ENCODE measurements around the gene CDKN1A. TPM values are rescaled to one million over a fixed set of nuclear protein-coding genes. Genes with fewer than 3 reads are reported as not detected.
"Not testable (repeated sequence)": the region's sequence is repeated elsewhere in the genome, so short reads cannot be mapped to it uniquely, and the experiment has no call there.

The CDKN1A gene
- polyA plus RNA-seq, 4 donors = 9.4 to 16.3 (median 11.6) TPM

DNA sequence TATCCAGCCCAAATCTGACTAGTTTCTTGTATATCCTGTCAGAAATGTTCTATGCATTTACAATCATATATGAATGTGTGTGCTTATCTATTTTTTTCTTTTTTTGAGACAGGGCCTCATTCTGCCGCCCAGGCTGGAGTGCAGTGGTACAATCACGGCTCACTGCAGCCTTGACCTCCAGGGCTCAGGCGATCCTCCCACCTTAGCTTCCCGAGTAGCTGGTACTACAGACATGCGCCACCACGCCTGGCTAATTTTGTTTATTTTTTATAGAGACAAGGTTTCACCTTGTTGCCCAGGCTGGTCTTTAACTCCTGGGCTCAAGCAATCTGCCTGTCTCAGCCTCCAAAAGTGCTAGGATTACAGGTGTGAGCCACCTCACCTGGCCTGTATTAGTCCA lies 16.1 kb downstream of the CDKN1A start:
- no peak for DNase-seq (ENCODE audit: low read depth in 4 of 4, low spot score in 2 of 4)

DNA sequence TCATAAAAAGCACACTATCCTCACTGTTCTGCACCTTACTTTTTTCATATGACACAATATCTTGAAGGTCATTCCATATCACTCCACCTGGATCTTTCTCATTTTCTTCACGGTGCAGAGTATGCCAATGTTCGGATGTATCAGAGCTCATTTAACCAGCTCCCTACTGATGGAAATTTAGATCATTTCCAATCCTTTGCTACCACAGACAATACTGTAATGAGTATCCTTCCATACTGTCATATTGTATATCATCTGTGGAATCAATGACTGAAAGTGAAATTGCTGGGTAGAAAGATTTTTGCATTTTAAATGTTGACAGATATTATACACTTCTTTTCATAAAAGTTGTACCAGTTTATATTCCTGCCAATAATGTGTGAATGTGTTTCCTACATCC lies 16.9 kb downstream of the CDKN1A start:
- no peak for DNase-seq (ENCODE audit: low read depth in 4 of 4, low spot score in 2 of 4)

- no peak for DNase-seq (ENCODE audit: low read depth in 4 of 4, low spot score in 2 of 4)
These were observed 19.0 kb downstream of the CDKN1A start, which contains the start of gene RAB44 for GRCh38 chr6:36697481-36697903. Gene RAB44 (plus strand): TSS chr6:36697826. CDS start chr6:36704236, 6,410 bp downstream.

GRCh38 chr6:36698196-36698595 lies 19.7 kb downstream of the CDKN1A start:
- no peak for DNase-seq (ENCODE audit: low read depth in 4 of 4, low spot score in 2 of 4)

GRCh38 chr6:36698871-36699271 lies 20.4 kb downstream of the CDKN1A start:
- no peak for DNase-seq (ENCODE audit: low read depth in 4 of 4, low spot score in 2 of 4)

GRCh38 chr6:36699348-36699747 lies 20.8 kb downstream of the CDKN1A start:
- DNase-seq (ENCODE audit: low read depth in 4 of 4, low spot score in 2 of 4) = no peak

DNA sequence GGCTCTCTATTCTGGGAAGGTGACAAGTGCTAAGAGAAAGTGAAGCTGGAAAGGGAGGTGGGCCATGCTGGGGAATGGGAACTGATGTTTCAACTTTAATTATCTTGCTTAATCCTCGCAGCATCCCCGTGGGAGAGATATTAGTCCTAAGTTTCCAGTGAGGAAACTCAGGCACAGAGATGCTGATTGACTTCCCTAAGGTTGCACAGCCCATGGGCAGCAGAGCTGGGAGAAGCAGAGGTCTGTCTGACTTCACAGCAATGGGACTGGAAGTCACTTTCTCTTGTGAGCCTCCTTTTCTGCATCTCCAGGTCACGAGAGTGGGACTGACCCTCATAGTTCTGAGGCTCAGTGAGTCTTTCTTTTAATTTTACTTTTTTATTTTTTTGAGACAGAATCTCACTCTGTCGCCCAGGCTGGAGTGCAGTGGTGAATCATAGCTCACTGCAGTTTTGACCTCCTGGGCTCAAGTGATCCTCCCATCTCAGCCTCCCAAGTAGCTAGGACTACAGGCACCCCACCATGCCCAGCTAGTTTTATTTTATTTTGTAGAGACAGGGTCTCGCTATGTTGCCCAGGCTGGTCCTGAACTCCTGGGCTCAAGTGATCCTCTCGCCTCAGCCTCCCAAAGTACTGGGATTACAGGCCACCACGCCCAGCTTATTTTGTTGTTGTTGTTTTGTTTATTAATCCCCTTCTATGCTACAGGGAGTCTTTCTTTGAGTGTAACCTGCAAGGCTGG lies 21.7 kb downstream of the CDKN1A start:
- DNase-seq (ENCODE audit: low read depth in 4 of 4, low spot score in 2 of 4) = no peak

GRCh38 chr6:36700831-36701230 lies 22.3 kb downstream of the CDKN1A start:
- no peak for DNase-seq (ENCODE audit: low read depth in 4 of 4, low spot score in 2 of 4)

GRCh38 chr6:36701401-36701991 lies 23.0 kb downstream of the CDKN1A start:
- no peak for DNase-seq (ENCODE audit: low read depth in 4 of 4, low spot score in 2 of 4)

DNA sequence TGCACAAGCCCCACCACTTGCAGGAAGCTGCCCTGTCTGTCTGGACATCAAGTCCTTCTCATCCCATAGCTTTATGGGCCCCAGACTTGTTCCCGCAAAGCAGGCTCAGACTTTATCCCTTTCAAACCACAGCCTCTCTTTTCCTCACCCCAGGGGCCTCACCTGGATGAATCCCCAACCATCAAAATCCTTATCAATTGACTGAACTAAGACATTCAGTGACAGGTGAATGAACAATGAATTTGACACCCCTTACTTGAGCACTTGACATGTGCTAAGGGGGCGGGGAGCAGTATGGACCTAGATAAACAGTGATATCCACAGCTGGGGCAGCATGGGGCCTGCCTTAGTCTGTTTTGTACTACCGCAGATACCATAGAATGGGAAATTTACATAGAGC lies 24.1 kb downstream of the CDKN1A start:
- no peak for DNase-seq (ENCODE audit: low read depth in 4 of 4, low spot score in 2 of 4)

GRCh38 chr6:36703081-36703606 lies 24.6 kb downstream of the CDKN1A start:
- no peak for DNase-seq (ENCODE audit: low read depth in 4 of 4, low spot score in 2 of 4)

GRCh38 chr6:36703982-36704381 lies 25.5 kb downstream of the CDKN1A start:
- DNase-seq (ENCODE audit: low read depth in 4 of 4, low spot score in 2 of 4) = no peak

GRCh38 chr6:36704961-36705577 lies 26.6 kb downstream of the CDKN1A start:
- not testable (repeated sequence) for DNase-seq (ENCODE audit: low read depth in 4 of 4, low spot score in 2 of 4)

GRCh38 chr6:36706339-36706738 lies 27.8 kb downstream of the CDKN1A start:
- DNase-seq (ENCODE audit: low read depth in 4 of 4, low spot score in 2 of 4) = no peak

- no peak for DNase-seq (ENCODE audit: low read depth in 4 of 4, low spot score in 2 of 4)
These were observed 34.3 kb downstream of the CDKN1A start for GRCh38 chr6:36712816-36713215.

GRCh38 chr6:36713846-36714245 lies 35.3 kb downstream of the CDKN1A start:
- no peak for DNase-seq (ENCODE audit: low read depth in 4 of 4, low spot score in 2 of 4)

GRCh38 chr6:36714511-36714910 lies 36.0 kb downstream of the CDKN1A start:
- DNase-seq (ENCODE audit: low read depth in 4 of 4, low spot score in 2 of 4) = no peak

DNA sequence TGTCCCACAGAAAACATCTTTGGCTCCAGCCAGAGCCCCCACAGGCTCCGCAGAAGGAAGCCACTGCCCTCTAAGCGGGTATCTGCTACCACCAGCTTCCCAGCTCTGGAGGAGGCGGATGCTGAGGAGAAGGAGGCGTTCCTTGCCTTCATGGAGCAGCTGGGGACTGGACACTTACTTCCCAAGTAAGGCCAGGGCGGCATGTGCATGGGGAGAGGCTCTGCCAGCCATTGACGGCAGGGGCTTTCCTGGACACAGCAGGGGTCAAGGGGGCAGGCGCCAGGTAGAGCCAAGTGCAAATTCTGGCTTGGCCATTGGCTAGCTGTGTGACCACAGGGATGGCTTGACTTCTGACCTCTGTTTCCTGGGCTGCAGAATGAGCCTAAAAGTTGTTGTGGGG lies 37.0 kb downstream of the CDKN1A start:
- no peak for DNase-seq (ENCODE audit: low read depth in 4 of 4, low spot score in 2 of 4)

DNA sequence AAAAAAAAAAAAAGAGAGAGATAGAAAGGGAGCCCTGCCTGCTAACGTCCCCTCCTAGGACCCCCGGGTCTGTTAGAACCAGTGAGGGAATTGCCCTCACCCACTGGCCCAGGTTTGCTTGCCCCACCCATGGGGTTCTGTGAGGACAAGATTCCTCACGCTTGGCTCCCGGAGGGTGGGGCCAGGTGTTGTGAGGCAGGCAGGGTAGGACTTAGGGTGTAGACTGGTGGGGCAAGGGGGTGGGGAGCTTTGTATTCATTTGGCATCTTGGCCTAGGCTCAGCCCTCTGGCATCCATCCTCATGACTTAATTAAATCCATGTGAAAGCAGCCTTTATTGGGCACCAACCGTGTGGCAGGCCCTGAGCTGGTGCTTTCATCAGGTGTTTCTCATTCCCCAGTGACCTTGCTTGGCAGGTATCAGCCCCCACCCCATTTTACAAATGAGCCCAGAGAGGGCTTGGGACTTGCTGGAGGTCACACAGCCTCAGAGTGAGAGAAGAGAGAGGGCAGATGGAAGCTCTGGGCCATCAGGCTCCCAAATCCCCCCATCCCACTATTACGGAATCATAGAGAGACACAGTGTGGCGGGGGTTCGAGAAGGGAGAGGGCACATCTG lies 38.1 kb downstream of the CDKN1A start:
- no peak for DNase-seq (ENCODE audit: low read depth in 4 of 4, low spot score in 2 of 4)

DNA sequence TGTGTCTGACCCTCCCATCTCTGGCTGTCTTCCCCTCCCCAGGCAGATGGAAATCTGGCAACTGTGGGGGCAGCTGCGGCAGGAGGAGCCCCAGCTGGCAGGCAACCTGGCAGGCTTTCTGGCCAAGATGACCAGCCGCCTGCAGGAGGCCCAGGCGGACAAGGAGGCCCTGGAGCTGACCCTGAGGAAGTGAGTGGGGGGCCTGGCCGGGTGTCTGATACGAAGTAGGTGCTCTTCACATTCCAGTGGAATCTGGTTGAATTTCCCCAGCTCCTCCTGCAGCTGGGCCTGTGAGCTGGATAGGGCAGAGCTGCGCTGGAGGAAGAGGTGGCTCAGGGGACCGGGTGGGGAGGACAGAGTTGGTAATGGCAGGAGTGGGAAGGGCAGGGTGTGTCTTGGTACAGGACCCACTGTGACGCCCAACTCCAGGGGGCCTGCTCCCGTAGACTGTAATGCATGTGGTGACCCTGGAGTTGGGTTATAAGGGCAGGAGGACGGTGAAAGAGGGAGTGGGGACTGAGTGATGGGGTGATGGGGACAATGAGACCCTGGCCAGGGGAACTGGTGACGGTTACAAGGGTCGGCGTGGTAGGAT lies 38.8 kb downstream of the CDKN1A start:
- DNase-seq (ENCODE audit: low read depth in 4 of 4, low spot score in 2 of 4) = no peak

Measured in left renal cortex interstitium (tissue), 4 donors.